ENCODE measurements around the gene UROS. TPM values are rescaled to one million over a fixed set of nuclear protein-coding genes. Genes with fewer than 3 reads are reported as not detected.

Gene UROS
- 10 to 100 TPM in 4 of 5 donors, 1 to 10 TPM in 1; 8.2 to 39.8 (median 17.4) TPM for total RNA-seq
- polyA plus RNA-seq, result 10 to 100 TPM; 27.4 to 60.9 (median 41.5) TPM
- long read RNA-seq, donor 1, transcript UROS-204 (10 exons, 1,342 nt), result major isoform, 5 of 7 reads
- long read RNA-seq, donor 1, partial matches to known transcripts, result 0 of 7 reads
- long read RNA-seq, donor 1, other reads (novel, unspliced or antisense), result 0 of 7 reads
- long read RNA-seq, donor 2, partial matches to known transcripts, result 0 of 5 reads
- long read RNA-seq, donor 2, other reads (novel, unspliced or antisense), result 0 of 5 reads
- long read RNA-seq, donor 3, partial matches to known transcripts, result 0 of 4 reads
- long read RNA-seq, donor 3, other reads (novel, unspliced or antisense), result 0 of 4 reads
- long read RNA-seq, donor 4, result 0 reads
- long read RNA-seq, donor 5, transcript UROS-204 (10 exons, 1,342 nt), result major isoform, 6 of 7 reads
- long read RNA-seq, donor 5, partial matches to known transcripts, result 0 of 7 reads
- long read RNA-seq, donor 5, other reads (novel, unspliced or antisense), result 0 of 7 reads
- long read RNA-seq, donor 6, transcript UROS-204 (10 exons, 1,342 nt), result major isoform, 9 of 10 reads
- long read RNA-seq, donor 6, partial matches to known transcripts, result 0 of 10 reads
- long read RNA-seq, donor 6, other reads (novel, unspliced or antisense), result 0 of 10 reads
- long read RNA-seq, donor 7, transcript UROS-204 (10 exons, 1,342 nt), result major isoform, 6 of 9 reads
- long read RNA-seq, donor 7, partial matches to known transcripts, result 0 of 9 reads
- long read RNA-seq, donor 7, other reads (novel, unspliced or antisense), result 0 of 9 reads
- long read RNA-seq, donor 8, partial matches to known transcripts, result 0 of 8 reads
- long read RNA-seq, donor 8, other reads (novel, unspliced or antisense), result 0 of 8 reads
- long read RNA-seq, donor 9, partial matches to known transcripts, result 0 of 9 reads
- long read RNA-seq, donor 9, other reads (novel, unspliced or antisense), result 0 of 9 reads
- long read RNA-seq, donor 10, partial matches to known transcripts, result 0 of 3 reads
- long read RNA-seq, donor 10, other reads (novel, unspliced or antisense), result 0 of 3 reads

- TF ChIP-seq POLR2A (IDR thresholded peaks at IDR 0.05), result no peak
- TF ChIP-seq EP300 (IDR thresholded peaks at IDR 0.05), result no peak
- TF ChIP-seq POLR2AphosphoS5 (IDR thresholded peaks at IDR 0.05), result peak; percentile 35 to 86 (median 73)
- peak in 1 of 7 experiments; percentile 21 for TF ChIP-seq CTCF (IDR thresholded peaks at IDR 0.05)
- Histone ChIP-seq H3K4me3 (peak within 1 kb of the TSS; percentile 83 to 96 (median 90)), H3K4me1 (peaks cover 31 to 57% (median 45%) of the 10 kb centered on the region in 4 donors), H3K9me3 (no peaks in the 10 kb centered on the region), H3K27me3 (no peaks in the 10 kb centered on the region), H3K36me3 (peaks cover 7 to 16% (median 16%) of the 10 kb centered on the region in 4 donors), H3K27ac (peak within 1 kb of the TSS; percentile 86 to 90 (median 89))
- 0 to 1% (median 0%) methylated on average over 57 to 74 of the region's 74 CpGs for WGBS, 5 donors
- DNase-seq, result peak; percentile 93 to 96
- intact Hi-C loops (cut with DNase I; ENCODE audit: low total_unique reads), result no loop called here
Measured at GRCh38 chr10:125822878-125823662, at the start of gene UROS, which contains the start of gene BCCIP. Gene UROS (minus strand): TSS chr10:125823258. CDS start chr10:125816499, 6,759 bp downstream. Gene BCCIP (plus strand): TSS chr10:125823546. CDS start chr10:125823558, 12 bp downstream.

GRCh38 chr10:125871338-125871737 lies 48.3 kb upstream of the UROS start:
- Histone ChIP-seq H3K9me3 (peaks cover 0 to 10% (median 4%) of the 10 kb centered on the region in 4 donors), H3K4me3 (no peak overlapping the region), H3K4me1 (peaks cover 0 to 23% (median 13%) of the 10 kb centered on the region in 4 donors), H3K27me3 (no peaks in the 10 kb centered on the region), H3K27ac (no peak overlapping the region), H3K36me3 (peaks cover 7 to 26% (median 23%) of the 10 kb centered on the region in 4 donors)
- intact Hi-C loops (cut with DNase I; ENCODE audit: low total_unique reads), result no loop called here
- DNase-seq, result no peak
- WGBS, 5 donors, result 29 to 64% (median 53%) methylated on average over 4 of the region's 4 CpGs
- TF ChIP-seq CTCF (IDR thresholded peaks at IDR 0.05) (no peak), EP300 (IDR thresholded peaks at IDR 0.05) (no peak), POLR2A (IDR thresholded peaks at IDR 0.05) (no peak)

GRCh38 chr10:125868372-125868975 lies 45.4 kb upstream of the UROS start:
- WGBS, 5 donors, result 39 to 55% (median 44%) methylated on average over 7 of the region's 7 CpGs
- peak in 1 of 2 donors; percentile 79 for DNase-seq
- Histone ChIP-seq H3K9me3 (no peaks in the 10 kb centered on the region), H3K27me3 (no peaks in the 10 kb centered on the region), H3K36me3 (peaks cover 16 to 33% (median 28%) of the 10 kb centered on the region in 4 donors), H3K4me1 (peaks cover 0 to 23% (median 13%) of the 10 kb centered on the region in 4 donors), H3K4me3 (no peak overlapping the region), H3K27ac (no peak overlapping the region)
- intact Hi-C loops (cut with DNase I; ENCODE audit: low total_unique reads), result no loop called here
- TF ChIP-seq POLR2AphosphoS5 (IDR thresholded peaks at IDR 0.05) (peak in 1 of 3 donors; percentile 51), CTCF (IDR thresholded peaks at IDR 0.05) (peak in 5 of 7 experiments; percentile 79 to 96 (median 91)), EP300 (IDR thresholded peaks at IDR 0.05) (no peak), POLR2A (IDR thresholded peaks at IDR 0.05) (no peak)
